Measurements from ENCODE around the gene LRGUK.

DNA sequence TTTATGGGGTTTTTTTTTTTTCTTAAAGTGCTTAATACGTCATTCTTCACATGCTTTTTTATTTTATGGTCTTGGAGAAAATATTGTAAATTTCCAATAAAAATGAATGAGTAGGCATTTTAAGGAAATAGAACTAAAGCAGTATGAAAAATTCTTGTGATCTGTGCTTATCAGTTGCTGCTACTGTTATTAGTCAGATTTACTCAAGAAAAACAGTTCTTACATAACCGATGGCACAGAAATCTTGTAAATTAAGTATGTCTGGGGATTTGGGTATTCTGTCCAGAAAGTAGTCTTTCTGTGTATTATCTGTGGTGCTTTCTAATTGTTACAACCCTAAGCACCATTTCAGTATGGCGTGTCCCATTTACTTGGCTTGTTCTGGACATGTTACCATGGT is 64.7 kb downstream of the LRGUK start:
- TF ChIP-seq EZH2 (IDR thresholded peaks at IDR 0.05) (no peak), POLR2AphosphoS5 (IDR thresholded peaks at IDR 0.05; ENCODE audit: borderline replicate concordance, low read depth, low read length) (no peak), FOXP2 (optimal IDR thresholded peaks at IDR 0.05; ENCODE audit: control extremely low read depth, extremely low read length, insufficient read depth) (no peak)
